Activated CD4-positive, alpha-beta T cell treated with anti-CD3 and anti-CD28 coated beads, Interleukin-2, amount 50 U/mL, for 4 hours (primary cell): Measurements from ENCODE around the gene SSR3.
"Not testable (repeated sequence)": the region's sequence is repeated elsewhere in the genome, so short reads cannot be mapped to it uniquely, and the experiment has no call there.

Experiments used
- DNase-seq, 2 experiments: peaks; one replicate each; pipeline ENCODE4 v3.0.0-alpha.2; 2020

The SSR3 gene

DNA sequence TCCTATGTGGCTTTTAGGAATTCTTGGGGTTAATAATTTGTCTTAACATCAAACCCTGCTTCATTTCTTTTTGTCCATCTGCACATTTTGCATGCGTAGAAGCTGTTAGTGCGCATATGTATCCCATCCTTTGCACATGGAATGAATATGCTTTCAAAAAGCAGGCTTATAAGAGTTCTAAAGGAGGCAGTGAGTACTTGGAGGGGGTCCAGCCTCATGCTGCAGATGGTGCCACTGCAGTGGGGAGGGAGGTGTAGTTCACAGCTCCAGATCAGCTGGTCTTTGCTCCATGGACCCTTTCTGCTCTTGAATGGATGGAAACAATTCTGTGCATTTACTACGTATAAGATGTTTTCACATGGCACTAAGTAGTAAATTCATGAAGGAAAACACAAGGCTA, 20.7 kb upstream of the SSR3 start:
- DNase-seq = no peak

DNA sequence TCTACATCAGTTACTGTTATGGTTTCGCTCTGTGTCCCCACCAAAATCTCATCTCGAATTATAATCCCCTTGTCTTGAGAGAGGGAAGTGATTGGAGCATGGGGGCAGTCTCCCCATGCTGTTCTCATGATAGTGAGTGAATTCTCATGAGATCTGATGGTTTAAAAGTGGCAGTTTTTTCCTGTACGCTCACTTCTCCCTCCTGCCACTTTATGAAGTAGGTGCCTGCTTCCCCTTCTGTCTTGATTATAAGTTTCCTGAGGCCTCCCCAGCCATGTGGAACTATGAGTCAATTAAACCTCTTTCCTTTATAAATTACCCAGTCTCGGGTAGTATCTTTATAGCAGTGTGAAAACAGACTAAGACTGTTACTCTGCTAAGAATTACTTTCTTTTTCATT, 15.0 kb upstream of the SSR3 start:
- DNase-seq = not testable (repeated sequence)

DNA sequence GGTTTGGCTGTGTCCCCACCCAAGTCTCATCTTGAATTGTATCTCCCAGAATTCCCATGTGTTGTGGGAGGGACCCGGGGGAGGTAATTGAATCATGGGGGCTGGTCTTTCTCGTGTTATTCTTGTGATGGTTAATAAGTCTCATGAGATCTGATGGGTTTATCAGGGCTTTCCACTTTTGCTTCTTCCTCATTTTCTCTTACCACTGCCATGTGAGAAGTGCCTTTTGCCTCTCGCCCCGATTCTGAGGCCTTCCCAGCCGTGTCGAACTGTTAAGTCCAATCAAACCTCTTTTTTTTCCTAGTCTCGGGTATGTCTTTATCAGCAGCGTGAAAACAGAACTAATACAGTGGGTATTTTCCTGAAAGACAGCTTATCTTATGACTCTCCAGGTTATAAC, 14.1 kb upstream of the SSR3 start:
- DNase-seq = not testable (repeated sequence)

DNA sequence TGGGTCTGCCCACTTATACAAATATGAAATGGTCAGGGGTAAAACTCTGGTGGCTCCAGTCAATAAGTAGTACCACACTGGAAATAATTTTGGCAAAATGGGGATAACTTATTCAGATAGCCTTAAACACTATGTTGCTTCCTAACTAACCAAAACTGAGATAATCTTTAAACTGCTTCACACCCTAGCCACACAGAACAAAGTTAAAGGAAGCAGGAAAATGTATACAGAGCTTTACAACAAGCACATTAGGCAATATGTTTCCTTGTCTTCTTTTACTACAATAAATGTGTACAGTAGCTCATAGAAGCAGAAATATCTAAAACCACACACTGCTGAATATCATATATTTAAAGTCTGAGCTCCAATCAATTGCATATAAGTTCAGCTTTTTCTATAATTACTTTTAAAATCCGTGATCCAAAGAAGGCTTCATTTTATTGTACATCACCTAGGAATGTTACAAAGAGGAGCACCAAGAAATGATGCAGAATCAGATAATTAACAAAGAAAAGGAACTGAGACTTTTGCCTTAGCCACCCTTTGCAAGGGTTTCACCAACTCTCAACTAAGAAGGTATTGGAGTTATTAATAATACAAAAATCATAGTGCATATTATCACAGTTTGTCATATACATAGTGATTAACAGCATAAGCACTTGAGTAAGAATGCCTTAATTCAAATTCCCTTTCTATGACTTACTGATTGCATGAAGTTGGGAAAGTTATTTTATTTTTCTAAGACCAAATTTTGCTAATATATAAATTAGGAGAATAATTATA, 9.2 kb upstream of the SSR3 start:
- no peak for DNase-seq

DNA sequence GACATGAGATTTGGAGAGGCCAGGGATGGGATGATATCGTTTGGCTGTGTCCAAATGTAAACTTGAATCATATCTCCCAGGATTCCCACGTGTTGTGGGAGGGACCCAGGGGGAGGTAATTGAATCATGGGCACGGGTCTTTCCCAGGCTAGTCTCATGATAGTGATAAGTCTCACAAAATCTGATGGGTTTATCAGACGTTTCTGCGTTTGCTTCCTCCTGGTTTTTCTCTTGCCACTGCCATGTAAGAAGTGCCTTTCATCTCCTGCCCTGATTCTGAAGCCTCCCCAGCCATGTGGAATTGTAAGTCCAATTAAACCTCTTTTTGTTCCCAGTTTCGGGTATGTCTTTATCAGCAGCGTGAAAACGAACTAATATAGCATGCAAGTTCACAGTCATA, 7.6 kb upstream of the SSR3 start:
- not testable (repeated sequence) for DNase-seq

DNA sequence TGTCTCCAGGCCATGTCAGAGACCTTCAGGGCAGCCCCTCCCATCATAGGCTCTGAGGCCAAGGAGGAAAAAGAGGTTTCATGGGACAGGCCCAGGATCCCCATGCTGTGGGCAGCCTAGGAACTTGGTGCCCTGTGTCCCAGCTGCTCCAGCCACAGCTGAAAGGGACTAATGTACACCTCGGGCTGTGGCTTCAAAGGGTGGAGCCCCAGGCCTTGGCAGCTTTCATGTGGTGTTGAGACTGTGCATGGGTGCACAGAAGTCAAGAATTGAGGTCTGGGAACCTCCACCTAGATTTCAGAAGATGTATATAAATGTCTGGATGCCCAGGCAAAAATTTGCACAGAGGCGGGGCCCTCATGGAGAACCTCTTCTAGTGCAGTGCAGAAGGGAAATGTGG, 6.6 kb upstream of the SSR3 start:
- no peak for DNase-seq

DNA sequence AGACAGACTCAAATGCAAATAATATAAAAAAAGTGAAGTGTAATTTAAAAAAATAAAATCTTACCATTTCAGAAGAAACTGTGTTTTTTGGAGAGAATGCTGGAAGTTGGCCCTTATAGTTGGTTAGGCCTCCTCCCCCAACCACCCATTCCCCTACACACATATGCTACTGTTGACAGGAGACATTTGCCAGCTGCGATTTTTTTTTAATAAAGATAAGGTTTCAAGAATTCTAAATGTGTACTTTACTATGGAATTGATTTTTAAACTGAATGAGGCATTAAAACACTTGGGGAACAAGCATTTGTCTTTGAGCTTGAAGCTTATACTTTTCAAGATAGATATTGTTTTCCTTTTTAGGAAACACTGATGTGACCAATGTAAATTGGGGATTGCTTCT, 4.4 kb upstream of the SSR3 start:
- DNase-seq = no peak

DNA sequence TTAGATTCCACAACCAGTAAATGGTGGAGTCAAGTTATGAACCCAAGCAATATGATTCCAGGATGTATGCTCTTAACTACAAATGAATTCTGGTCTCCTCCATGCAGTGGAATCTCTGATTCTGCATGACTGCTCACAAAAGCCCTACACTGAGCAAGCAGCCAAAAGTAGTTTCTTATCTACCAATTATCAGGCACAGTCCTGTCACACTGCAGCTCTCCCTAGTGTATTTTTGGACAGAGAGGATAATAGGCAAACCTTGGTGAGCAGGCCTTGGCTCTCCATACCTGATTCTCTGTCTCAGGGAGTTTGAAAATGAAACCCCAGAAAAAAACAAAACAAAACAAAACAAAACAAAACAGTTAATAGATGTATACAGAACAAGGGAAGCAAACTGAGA, 3.5 kb upstream of the SSR3 start:
- DNase-seq = no peak

DNA sequence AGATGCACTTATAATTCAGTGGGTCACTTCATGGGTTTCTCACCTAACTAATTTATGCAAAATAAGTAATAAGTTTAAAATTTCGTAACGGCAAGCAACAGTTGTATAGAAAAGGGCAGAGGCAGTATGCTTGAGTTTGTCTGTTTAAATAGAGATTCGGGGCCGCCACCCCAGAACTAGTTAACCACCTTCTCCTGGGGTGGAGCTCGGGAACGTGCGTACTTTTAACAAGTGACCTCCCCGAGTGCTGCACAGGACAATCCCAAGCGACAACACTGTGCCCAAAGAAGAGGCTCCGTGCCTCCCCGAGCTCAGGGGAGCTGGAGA, 439 bp downstream of the SSR3 start:
- no peak for DNase-seq

DNA sequence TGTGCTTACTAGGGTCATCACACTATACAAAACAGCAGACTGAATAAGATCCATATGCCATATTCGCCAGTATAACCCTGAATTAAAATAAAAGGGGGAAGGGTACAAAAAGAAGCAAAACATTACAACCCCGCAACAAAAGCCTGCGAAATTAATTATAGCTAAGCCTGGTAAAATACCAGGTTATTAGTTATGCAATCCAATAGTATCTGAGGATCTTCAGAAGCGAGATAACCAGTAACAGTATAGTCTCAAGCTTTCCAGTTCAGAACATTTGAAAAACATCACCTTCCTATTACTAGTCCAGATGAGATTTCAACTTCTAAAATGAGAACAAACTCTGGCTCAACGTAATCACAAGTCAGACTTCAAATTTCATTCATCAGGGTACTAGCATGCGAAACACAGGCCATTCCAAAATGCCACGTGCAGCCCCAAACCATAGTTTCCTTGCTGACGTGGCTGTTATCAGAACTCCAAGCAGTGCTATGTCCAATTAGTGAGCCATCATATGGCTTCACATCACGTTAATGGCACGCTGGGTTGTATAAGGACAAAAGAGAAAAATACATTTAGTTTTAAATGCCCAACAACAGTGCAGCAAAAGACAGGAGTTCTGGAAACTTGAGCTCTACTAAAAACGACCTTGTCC, 1.1 kb downstream of the SSR3 start:
- DNase-seq = no peak

DNA sequence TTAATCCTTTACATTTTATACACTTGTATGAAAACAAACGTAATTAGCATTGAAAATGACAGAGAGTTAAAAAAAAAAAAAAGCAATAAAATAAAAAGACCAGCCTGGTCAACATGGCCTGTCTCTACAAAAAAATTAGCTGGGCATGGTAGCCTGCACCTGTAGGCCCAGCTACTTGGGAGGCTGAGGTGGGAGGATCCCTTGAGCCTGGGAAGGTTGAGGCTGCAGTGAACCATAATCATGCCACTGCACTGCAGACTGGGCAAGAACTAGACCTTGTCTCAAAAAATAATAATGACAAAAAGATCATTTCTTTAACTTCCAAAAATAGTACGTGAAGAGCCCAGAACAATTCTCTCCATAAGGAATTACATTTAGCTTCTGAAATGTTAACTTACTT, 1.9 kb downstream of the SSR3 start:
- DNase-seq = no peak

DNA sequence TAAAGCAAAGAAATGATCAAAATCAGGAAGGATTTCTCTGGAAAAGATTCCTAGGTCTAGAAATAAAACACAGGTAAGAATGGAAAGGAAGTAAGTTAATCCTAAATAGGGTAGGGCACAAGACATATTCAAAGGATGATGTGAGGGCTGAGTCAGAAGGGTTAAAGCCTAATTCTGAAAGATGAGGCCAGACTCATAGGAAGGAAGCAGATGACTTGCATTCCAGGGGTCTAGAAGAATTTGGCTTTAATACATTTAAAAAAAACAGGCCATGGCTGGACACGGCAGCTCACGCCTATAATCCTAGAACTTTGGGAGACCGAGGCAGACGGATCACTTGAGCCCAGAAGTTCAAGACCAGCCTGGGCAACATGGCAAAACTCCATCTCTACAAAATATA, 3.2 kb downstream of the SSR3 start:
- DNase-seq = no peak

DNA sequence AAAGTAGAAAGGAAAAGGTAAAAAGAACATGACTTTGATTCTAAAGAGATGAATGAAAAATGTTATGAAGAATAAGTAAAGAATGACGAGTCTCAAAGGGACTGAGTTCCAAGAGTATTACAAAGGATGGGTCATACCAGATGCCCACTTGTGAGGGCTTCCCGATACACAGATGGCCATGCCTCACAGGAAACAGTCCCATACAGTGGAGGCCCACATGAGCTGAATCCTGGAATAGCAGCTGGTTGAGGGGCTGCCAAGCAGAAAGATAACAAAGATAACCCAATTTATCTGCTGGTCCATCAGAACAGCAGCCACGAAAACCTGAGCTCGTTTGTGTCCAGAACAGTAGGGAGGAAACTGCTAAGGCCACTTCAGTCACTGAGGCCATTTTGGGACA, 3.7 kb downstream of the SSR3 start:
- DNase-seq = no peak

DNA sequence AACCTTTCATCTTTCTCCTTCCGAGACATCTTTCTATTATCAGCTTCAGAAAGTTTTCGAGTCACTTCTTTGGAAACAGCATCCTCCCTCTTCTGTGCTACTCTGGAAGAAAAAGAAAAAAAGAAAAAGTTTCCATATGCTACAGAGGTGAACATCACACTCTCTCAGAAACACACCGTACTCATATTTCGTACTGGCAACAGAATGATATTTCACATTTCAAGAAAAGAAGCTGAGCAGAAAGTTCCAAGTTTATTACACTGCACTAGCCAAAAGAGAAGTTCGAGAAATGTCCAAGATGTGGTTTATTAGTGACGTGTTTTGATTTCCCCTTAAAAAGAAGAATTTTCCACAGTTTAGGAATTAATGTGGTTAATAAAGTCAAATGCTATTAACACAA, 6.0 kb downstream of the SSR3 start:
- no peak for DNase-seq

DNA sequence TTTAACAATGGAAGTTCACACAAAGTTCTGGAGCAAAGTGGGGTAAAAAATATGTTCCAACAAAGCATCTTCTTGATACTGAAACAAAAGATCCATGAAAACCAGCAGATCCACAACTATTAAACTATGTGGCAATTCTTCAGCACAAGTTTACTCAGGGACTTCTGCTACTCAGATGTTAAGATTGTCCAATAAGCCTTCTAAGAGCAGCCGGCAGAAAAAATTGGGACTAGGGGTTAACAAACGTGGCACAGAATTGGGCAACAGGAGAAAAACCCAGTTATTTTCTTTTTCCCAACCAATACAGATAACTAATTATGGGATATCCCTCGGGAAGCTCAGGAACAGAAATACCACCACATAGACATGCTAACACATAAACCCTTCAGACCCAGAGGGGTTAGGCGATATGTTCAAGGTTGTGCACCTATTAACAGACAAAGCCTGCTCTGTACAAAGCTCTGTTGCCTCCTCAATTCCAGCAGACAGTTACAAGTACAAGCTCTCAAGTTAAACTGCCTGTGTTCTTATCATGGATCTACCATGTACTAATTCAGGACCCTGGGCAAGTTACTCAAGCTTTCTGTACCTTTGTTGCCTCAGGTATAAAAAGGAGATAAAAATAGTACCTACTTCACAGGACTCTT, 6.8 kb downstream of the SSR3 start:
- DNase-seq = no peak

DNA sequence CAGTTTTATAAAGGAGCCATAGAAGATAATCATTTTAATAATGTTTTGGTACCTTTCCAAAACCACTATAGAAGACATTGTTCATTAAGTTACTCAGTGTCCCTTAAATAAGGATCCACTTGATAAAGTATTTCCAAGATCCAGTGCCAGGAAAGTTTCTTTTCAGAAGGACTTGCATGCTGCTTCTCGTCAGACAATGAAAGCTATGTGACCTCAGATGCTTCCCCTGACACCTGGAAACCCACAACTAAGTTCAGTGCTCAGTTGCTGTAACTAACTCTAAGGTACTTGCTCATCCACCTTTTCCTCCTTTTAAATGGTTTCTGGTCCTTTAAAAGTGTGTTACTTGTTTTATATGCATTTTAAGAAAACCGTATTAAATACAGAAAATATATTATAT, 7.3 kb downstream of the SSR3 start:
- no peak for DNase-seq

DNA sequence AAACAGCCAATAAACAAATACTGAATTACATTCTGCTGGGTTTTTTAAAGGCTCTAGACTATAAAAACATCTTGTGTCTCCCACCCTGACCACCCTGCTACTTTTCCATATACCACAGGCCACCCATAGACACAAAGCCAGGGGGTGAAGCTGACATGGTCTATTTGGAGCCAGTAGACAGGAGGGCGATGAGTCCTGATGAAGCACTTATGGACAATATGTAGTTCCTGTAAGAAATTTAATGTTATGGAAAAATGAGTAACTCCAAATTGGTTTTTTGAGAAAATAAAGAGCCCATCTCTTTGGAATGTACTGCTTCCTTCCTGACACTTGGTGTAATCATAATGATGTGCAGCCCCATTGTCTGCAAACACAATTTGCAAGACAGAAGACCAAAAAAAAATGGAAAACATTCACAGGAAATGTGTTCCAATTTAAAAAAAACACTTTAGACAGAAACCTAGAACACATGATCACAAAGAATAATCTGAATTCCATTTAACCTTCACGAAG, 11.8 kb downstream of the SSR3 start:
- DNase-seq = no peak

DNA sequence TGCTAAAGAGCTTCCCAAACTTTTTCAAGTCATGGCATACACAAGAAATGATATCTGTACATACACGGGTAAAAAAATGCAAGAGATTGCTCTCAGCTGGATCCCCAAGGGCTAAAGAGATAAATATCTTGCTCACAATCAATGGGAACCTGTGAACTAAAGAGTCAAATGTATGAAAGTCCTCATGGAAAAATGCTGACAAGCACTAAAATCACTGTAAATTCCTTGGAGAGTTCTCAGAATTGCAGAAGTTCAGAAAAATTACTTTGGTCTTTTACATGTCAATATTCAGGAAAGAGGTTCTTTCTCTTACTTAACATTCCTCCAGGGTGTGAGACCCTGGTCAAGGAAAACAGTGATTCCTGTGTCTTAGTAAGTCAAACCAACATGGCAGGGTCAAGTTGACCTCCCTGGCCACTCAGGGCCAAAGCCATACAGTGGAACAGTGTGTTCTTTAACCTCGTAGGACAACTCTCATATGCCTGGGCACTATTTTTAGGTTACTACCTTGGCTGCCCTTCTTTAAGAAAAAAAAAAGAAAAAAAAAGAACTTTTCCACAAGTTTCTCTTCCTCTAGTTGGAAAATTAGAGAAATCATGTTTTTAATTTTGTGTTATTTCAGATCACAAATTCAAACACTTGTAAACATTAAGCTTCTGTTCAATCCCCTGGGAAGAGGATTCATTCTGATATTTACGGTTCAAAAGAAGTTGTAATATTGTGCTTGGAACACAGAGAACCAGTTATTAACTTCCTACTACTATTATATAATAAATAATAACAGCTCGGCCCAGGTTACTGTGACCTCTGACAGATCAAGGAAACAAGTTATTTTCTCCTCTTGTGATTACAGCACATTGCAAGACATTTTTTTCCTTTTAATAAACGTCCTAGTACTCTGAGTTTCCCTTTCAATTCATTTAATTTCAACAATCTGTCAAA, 12.5 kb downstream of the SSR3 start:
- DNase-seq = no peak

DNA sequence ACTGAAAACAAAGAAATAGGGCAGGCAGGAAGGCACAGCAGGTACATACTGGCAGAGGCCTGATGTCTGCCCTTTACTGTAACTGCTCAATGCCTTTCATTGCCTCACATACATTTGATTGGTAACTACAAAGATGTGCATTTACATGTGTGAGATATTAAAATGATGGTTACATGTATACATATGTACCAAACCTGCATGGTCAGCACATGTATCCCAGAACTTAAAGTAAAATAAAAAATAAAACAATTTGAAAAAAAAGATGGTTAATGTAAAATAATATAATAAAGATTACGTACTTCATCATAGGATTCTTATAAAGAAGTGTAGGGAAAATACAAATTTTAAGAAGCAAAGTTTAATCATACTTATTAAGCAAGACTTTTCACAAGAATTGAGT, 15.1 kb downstream of the SSR3 start:
- no peak for DNase-seq

DNA sequence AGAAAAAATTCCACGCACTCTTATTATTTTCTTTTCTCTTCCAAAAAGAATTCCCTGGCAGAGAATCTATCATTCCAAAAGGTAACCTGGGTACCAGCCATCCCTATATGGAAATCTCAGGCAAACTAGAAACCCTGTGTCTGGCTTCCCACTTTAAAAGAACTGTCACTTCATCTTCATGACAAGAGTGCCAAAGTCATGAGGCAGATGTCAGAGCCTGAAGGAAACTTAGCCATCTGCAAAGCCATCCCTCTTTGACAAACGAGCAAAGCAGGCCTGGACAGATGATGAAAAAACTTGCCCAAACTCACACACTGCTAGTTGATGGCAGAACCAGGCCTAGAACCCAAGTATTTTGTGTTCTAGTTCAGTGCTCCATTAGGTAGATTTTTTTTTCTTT, 15.9 kb downstream of the SSR3 start:
- DNase-seq = no peak

DNA sequence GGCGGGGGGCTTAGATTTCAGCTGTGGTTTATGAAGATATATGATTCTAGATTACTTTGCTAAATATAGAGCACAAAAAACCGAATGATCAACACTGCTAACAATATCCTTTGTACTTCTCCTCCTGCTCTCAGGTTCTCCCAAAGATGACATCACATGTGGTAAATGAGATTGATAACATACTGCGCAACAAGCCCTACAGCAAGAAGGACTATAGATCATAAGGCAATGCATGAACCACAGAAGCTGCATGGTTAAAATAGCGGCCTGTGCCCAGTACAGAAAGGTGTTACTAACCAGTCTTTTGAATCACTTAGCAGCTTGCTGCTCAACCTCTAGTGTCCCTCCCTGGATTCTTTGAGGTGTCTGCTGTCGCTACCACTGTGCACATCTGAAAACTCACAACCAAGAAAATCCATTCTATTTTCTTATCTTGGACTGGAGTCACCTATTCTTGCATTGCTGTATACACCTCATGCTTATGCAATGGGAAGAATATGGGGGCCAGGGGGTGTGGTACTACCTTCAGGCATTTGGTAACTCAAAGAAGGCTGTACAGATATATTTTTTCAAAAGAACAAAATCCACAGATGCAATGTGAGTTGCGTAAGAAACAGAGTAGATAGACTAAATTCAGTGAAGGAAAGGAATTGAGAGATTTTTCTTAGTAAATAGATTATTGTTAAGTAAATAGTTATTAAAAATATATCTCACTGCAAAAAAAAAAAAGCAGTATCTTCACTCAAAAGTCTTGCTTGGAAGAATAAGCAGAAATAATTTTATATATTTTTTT, 18.2 kb downstream of the SSR3 start:
- no peak for DNase-seq

DNA sequence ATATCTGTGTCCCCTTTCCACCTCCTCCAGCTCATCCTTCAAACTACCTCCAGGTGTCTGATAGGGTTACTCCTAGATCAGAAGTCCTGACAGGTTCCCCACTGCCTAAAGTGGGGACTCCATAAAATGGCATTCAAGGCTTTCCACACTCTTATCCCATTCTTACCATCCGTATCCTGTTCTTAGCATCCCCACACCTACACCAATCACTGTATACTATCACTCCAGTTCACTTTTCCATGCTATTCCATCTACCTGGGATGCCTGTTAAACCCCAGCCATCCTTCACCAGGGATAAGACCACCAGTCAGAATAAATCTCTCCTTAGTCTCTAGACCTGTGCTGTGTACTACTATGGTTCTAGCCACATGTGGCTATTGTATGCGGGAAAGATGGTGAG, 19.1 kb downstream of the SSR3 start:
- DNase-seq = no peak
